RWPE1 (cell line): ENCODE data around the gene SCN2A.
"Not testable (repeated sequence)": the region's sequence is repeated elsewhere in the genome, so short reads cannot be mapped to it uniquely, and the experiment has no call there.

ENCODE experiments used
- CTCF ChIA-PET: fragments of 350-600 bp; sonication (Branson Sonifier 250); formaldehyde crosslinking; extraction: SDS; loops from one replicate; lab custom pipeline; 2021; lab: Yijun Ruan, JAX
- POLR2A ChIA-PET: fragments of 400-600 bp; formaldehyde crosslinking; extraction: SDS; loops from one replicate; lab custom pipeline; 2020; ENCODE audit warnings: antibody characterized with exemption; ENCODE audit not compliant: low non-redundant PET; lab: Yijun Ruan, JAX
- DNase-seq: peaks from one replicate; pipeline ENCODE4 v3.0.0; 2012; ENCODE audit warnings: low spot score
- H3K27ac ChIP-seq: fragments of 450-650 bp; 2 replicates; pipeline ENCODE4 v1.5.1; 2017
- TF ChIP-seq, protein P1 (sequence below): fragments of 450-650 bp; conservative IDR thresholded peaks from 2 replicates; pipeline ENCODE4 v1.5.1; 2017; ENCODE audit warnings: low read depth, mild to moderate bottlenecking

The SCN2A gene

DNA sequence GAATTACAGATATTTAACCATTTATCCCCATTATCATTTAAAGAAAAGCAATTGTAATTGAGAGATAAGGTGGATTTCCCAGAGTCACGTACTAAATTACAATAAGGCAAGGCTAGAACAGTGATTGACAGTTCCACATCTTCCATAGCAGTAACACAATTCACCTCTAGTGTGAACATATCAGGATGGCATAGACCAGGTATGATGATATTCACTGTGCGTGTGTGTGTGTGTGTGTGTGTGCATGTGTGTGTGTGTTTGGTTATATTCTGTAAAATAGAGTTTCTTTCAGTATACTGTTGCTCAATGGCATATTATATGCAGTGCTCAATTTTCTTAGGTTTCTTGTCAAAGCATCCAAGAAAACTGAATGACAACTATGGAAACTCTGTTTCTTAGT is 1.7 kb downstream of the SCN2A start:
- DNase-seq, result no peak
- no peak overlapping the region for H3K27ac ChIP-seq
- TF ChIP-seq, protein P1, sequence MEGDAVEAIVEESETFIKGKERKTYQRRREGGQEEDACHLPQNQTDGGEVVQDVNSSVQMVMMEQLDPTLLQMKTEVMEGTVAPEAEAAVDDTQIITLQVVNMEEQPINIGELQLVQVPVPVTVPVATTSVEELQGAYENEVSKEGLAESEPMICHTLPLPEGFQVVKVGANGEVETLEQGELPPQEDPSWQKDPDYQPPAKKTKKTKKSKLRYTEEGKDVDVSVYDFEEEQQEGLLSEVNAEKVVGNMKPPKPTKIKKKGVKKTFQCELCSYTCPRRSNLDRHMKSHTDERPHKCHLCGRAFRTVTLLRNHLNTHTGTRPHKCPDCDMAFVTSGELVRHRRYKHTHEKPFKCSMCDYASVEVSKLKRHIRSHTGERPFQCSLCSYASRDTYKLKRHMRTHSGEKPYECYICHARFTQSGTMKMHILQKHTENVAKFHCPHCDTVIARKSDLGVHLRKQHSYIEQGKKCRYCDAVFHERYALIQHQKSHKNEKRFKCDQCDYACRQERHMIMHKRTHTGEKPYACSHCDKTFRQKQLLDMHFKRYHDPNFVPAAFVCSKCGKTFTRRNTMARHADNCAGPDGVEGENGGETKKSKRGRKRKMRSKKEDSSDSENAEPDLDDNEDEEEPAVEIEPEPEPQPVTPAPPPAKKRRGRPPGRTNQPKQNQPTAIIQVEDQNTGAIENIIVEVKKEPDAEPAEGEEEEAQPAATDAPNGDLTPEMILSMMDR, result no peak
- CTCF ChIA-PET, result no interaction called here
- POLR2A ChIA-PET, result no interaction called here

DNA sequence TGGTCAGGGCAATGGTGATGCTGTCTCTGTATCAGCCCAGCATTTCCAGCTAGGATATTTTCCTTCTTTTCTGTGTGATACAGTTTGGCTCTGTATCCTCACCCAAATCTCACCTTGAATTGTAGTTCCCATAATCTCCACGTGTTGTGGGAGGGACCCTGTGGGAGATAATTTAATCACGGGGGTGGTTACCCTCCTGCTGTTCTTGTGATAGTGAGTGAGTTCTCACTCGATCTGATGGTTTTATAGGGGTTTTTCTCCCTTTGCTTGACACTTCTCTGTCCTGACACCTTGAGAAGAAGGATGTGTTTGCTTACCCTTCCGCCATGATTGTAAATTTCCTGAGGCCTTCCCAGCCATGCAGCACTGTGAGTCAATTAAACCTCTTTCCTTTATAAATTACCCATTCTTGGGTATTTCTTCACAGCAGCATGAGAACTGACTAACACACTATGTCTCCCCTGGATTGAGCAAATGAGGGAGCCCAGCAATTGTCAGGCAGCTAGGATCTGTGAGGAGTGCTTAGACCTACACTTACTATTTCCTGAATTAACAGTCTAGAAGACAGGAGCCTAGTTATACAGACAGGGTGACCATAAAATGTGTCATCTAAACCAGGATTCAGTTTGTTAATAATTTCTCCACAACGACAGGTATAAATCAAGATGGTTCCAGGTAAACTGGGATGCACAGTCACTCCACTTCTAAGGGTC is 6.0 kb downstream of the SCN2A start:
- no peak overlapping the region for H3K27ac ChIP-seq
- TF ChIP-seq, protein P1, result no peak
- no peak for DNase-seq
- ChIA-PET POLR2A (no interaction called here), CTCF (no interaction called here)

DNA sequence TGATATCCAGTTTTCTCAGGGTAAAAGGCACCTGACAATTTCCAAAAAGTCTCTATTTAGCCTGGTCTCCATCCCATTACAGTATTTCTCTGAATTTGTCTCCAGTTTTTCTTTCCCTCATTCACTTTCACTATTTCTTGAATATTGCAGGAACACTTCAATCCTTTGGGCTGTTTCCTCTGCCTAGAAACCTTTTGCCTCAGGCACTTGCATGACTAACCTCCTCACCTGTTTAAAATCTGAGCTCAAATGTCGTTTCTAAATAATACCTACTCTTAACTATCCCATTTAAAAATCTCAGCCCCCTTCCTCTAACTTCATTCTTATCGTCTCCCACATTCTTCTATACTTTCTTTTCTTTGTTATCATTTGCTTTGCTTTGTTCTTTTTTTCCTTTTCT is 9.0 kb downstream of the SCN2A start:
- H3K27ac ChIP-seq, result no peak overlapping the region
- POLR2A ChIA-PET, result no interaction called here
- DNase-seq, result no peak
- CTCF ChIA-PET, result no interaction called here
- TF ChIP-seq, protein P1, result no peak

DNA sequence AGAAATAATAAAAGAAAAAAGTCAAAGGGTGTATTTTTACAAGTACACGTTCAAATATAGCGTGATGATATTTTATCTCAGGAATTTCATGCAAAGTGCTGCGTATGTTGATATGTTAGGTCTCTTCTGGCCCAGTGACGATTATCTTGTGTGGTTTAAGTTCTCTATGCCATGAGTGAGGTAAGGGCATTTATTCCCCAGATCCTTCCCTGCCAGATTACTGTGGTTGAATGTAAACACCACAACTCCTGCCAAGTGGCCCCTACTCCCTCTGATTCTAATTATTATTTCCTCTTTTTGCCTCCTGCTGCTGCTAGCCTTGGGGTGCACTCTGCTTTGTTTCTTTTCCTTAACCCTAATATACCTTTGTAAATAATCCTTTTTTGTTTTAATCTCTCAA is 12.2 kb downstream of the SCN2A start:
- DNase-seq, result no peak
- ChIA-PET POLR2A (no interaction called here), CTCF (interaction anchor here (0.7 kb wide), 1 partner anchor 36 kb away, joined by 3 read pairs; no protein-coding TSS in a partner anchor)
- TF ChIP-seq, protein P1, result no peak
- no peak overlapping the region for H3K27ac ChIP-seq

DNA sequence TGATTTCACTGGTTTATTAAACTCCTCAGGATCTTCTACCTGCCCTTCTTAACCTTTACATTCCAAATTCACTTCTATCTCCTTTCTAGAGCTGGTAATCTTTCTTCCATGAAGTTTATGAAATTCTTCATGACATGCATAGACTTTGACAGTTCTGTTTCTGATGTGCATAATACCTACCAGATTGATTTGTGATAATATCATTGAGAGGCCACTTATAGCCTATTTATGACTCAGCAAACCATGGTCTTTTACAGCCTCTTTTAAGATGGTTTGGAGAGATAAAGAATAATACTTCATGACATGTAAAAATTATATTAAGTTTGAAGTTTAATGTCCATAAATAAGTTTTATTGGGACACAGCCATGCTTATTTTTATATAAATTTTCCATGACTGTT is 14.0 kb downstream of the SCN2A start:
- no peak overlapping the region for H3K27ac ChIP-seq
- POLR2A ChIA-PET, result no interaction called here
- no peak for DNase-seq
- CTCF ChIA-PET, result no interaction called here
- TF ChIP-seq, protein P1, result no peak

DNA sequence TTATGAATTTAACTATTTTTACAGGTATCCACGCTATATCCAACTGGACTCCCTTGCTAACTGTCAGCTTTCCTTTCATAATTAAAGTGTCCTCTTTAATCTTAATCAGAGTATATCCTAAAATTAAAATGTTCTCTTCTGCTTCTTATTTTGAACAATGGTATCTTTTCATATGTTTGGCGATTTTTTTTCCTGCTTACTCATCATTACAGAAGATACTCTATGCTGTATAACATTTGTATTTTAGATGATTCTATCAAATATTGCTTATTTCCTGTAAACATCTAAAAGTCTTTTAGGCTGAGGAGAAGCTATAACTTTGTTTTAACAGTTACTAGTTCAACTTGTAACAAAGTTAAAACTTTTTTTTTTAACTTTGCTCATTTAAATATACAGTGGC is 17.4 kb downstream of the SCN2A start:
- H3K27ac ChIP-seq, result no peak overlapping the region
- ChIA-PET CTCF (no interaction called here), POLR2A (no interaction called here)
- TF ChIP-seq, protein P1, result no peak
- no peak for DNase-seq

DNA sequence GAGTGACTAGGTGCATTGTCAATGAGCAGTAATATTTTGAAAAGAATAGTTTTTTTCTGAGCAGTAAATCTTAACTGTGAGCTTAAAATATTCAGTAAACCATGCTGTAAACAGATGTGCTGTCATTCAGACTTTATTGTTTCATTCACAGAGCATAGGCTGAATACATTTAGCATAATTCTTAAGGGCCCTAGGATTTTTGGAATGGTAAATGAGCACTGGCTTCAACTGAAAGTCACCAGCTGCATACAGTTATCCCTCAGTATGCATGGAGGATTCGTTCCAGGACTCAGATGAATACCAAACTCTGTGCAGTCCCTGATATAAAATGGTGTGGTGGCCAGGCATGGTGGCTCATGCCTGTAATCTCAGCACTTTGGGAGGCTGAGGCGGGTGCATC is 21.1 kb downstream of the SCN2A start:
- CTCF ChIA-PET, DNase-seq, H3K27ac ChIP-seq, POLR2A ChIA-PET: not testable (repeated sequence)
